ENCODE measurements around the gene PDE6D. TPM values are rescaled to one million over a fixed set of nuclear protein-coding genes. Genes with fewer than 3 reads are reported as not detected.

Gene PDE6D
- total RNA-seq, 2 donors from 2014 or later: 20.0 to 21.4 TPM

DNA sequence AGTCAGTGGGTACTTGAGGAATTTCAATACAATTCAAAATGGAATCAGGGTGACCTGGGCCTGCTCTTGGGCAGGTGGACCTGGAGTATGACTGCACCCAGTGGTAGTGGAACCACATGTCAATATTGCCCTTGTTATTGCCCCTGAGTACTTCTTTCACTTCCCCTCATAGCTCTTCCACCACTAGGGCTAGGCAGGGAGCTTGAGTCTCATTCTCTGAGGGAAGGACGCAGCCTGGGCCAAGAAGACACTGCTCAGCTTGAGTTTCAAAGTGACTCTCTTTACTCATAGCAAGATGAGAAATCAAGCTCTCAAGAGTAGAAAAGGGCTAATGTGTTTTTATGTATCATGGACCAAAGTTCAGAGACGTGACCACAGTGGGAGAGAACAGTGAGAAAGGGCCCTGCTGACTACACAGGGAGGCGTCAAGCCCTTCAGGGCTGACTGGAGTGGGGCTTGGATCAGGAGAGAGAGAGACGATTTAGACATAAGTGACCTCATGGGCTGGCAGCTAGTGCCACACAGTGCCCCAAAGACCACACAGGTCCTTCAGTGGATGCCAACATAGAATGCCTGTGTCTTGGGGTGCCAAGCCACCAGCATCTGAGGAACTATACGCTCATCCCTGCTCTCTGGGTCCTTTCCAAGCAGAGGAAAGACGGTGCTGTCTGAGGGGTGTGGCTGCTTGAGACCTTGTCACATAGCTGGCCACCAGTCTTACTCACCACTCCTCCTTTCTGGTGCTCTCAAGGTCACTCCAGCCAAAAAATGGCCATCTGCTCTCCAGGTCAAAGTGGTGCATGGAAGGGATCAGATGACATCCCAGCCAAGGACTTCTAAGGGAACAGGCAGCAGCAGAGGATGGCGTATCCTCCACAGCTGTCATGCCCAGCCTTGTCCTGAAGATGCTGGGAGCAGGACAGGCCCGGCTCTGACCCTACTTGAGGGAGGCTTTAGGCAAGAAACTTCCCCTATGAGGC, 59.8 kb downstream of the PDE6D start:
- no peak overlapping the region for H3K9ac ChIP-seq (ENCODE audit: low read depth in 2 of 2, low read length in 2 of 2)
- H3K27ac ChIP-seq: no peak overlapping the region
- H3K9me3 ChIP-seq: no peaks in the 10 kb centered on the region
- no peaks in the 10 kb centered on the region for H3K36me3 ChIP-seq
- DNase-seq: no peak
- no peaks in the 10 kb centered on the region for H3K27me3 ChIP-seq
- intact Hi-C loops (cut with DNase I): no loop called here
- TF ChIP-seq, protein P1, sequence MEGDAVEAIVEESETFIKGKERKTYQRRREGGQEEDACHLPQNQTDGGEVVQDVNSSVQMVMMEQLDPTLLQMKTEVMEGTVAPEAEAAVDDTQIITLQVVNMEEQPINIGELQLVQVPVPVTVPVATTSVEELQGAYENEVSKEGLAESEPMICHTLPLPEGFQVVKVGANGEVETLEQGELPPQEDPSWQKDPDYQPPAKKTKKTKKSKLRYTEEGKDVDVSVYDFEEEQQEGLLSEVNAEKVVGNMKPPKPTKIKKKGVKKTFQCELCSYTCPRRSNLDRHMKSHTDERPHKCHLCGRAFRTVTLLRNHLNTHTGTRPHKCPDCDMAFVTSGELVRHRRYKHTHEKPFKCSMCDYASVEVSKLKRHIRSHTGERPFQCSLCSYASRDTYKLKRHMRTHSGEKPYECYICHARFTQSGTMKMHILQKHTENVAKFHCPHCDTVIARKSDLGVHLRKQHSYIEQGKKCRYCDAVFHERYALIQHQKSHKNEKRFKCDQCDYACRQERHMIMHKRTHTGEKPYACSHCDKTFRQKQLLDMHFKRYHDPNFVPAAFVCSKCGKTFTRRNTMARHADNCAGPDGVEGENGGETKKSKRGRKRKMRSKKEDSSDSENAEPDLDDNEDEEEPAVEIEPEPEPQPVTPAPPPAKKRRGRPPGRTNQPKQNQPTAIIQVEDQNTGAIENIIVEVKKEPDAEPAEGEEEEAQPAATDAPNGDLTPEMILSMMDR (IDR thresholded peaks at IDR 0.05): no peak
- no peaks in the 10 kb centered on the region for H3K4me1 ChIP-seq
- no peak overlapping the region for H3K4me3 ChIP-seq

DNA sequence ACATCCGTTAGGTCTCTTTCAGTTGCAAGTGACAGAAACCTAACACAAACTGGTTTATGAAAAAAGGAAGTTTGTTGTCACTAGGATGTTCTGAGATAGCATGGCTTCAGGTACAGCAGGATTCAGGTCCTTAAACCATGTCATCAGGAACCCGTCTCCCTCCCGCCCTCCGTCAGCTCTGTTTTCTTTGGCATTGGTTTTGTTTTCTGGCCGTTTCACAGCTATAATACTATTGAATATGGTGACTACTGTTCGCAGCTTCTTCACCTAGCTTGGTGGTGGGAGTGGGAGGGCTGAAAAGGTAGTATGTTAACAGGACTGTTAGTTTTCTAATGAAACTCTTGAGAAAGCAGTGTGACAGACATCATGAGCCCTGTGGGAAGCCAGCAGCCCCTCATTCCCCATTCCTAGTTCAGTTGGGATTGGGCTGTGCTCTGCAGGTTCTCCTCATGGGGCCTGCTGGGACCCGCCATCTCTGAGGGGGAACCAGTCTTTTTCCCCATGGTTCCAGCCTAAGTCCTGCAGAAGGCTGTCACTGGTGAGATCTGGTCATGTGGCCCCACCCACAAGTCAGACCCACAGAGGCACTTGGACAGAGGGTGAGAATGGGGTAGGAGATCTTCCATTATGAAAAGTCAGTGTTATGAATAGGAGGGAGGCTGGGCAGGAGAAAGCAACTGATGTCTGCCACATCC, 60.6 kb downstream of the PDE6D start:
- H3K9me3 ChIP-seq: no peaks in the 10 kb centered on the region
- no peak overlapping the region for H3K4me3 ChIP-seq
- H3K4me1 ChIP-seq: no peaks in the 10 kb centered on the region
- no peaks in the 10 kb centered on the region for H3K27me3 ChIP-seq
- H3K27ac ChIP-seq: no peak overlapping the region
- intact Hi-C loops (cut with DNase I): no loop called here
- TF ChIP-seq, protein P1 (IDR thresholded peaks at IDR 0.05): no peak
- H3K36me3 ChIP-seq: no peaks in the 10 kb centered on the region
- H3K9ac ChIP-seq (ENCODE audit: low read depth in 2 of 2, low read length in 2 of 2): no peak overlapping the region
- no peak for DNase-seq

- TF ChIP-seq, protein P1 (IDR thresholded peaks at IDR 0.05): no peak
- Histone ChIP-seq H3K4me3 (no peak overlapping the region), H3K9ac (ENCODE audit: low read depth in 2 of 2, low read length in 2 of 2) (no peak overlapping the region), H3K36me3 (no peaks in the 10 kb centered on the region), H3K27me3 (no peaks in the 10 kb centered on the region), H3K9me3 (no peaks in the 10 kb centered on the region), H3K4me1 (no peaks in the 10 kb centered on the region), H3K27ac (no peak overlapping the region)
- intact Hi-C loops (cut with DNase I): loop anchor here (10.0 kb wide), 1 partner anchor 154 kb away; no protein-coding TSS in a partner anchor
- no peak for DNase-seq
These were observed 62.3 kb downstream of the PDE6D start for GRCh38 chr2:231718799-231719198.

DNA sequence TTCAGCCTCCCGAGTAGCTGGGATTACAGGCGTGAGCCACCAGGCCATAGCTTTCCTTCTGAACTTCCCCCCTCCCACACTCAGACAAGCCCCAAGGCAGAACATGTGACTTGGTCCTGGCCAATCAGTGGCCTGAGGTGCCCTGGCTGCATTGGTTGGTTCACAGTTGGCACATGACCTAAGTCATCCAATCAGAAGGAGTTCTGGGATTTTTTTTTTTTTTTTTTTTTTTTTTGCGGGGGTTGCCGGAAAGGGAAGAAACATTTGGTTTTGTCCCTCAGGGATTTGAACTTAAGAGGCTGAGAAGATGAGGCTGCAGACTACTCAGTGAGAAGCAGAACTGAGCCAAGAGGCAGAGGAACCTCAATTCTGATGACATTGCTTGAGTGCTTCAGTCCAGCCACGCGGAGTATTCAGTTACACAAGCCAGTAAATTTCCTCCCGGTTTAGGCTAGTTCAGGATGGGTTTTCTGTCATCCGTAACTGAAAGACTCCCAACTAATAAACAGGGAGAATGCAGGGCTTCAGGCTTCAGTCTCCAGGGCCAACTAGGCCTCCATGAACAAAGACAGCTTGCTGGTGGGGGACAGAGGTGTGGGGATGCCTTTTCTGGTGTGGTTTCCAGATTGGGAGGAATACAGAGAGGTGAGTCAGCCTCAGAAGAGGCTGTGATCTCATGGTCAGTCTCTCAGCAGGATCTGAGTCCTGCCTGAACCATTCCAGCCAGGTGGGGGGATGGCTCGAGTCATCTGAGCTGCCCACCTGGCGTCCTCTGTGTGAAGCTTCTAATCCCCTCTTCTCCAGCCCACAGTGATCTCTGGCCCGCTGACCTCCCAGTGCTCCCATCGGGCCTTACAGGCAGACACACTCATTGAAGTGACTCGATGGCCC, 63.6 kb downstream of the PDE6D start:
- intact Hi-C loops (cut with DNase I): loop anchor here (10.0 kb wide), 1 partner anchor 153 kb away; no protein-coding TSS in a partner anchor
- H3K36me3 ChIP-seq: peaks cover under 1% of the 10 kb centered on the region
- H3K27me3 ChIP-seq: no peaks in the 10 kb centered on the region
- H3K27ac ChIP-seq: no peak overlapping the region
- no peaks in the 10 kb centered on the region for H3K9me3 ChIP-seq
- no peak overlapping the region for H3K4me3 ChIP-seq
- TF ChIP-seq, protein P1 (IDR thresholded peaks at IDR 0.05): no peak
- H3K9ac ChIP-seq (ENCODE audit: low read depth in 2 of 2, low read length in 2 of 2): no peak overlapping the region
- no peak for DNase-seq
- peaks cover 1% of the 10 kb centered on the region for H3K4me1 ChIP-seq
